EH (cell line): ENCODE measurements around the gene KIF7.
A peak's percentile ranks its signal among the peaks of the same experiment; 100 is the strongest.
"Not testable (repeated sequence)": the region's sequence is repeated elsewhere in the genome, so short reads cannot be mapped to it uniquely, and the experiment has no call there.

Source experiments
- DNase-seq: peaks from one replicate; pipeline ENCODE4 v3.0.0-alpha.2; 2015; ENCODE audit warnings: low read depth

KIF7 gene

GRCh38 chr15:89621547-89621946, 33.7 kb downstream of the KIF7 start:
- no peak for DNase-seq

- DNase-seq, result no peak
Measured at GRCh38 chr15:89616228-89616627, 39.0 kb downstream of the KIF7 start.

GRCh38 chr15:89615135-89615534, 40.1 kb downstream of the KIF7 start:
- DNase-seq, result no peak

GRCh38 chr15:89614164-89614563, 41.1 kb downstream of the KIF7 start:
- DNase-seq, result peak; percentile 15

GRCh38 chr15:89613031-89613430, 42.2 kb downstream of the KIF7 start:
- no peak for DNase-seq

- DNase-seq, result no peak
Measured at GRCh38 chr15:89611317-89611716, 44.0 kb downstream of the KIF7 start.

GRCh38 chr15:89599021-89599420, 56.2 kb downstream of the KIF7 start:
- no peak for DNase-seq

GRCh38 chr15:89593018-89593417, 62.2 kb downstream of the KIF7 start:
- DNase-seq, result no peak

- DNase-seq, result no peak
Measured at GRCh38 chr15:89591834-89592233, 63.4 kb downstream of the KIF7 start.

GRCh38 chr15:89587955-89588354, 67.3 kb downstream of the KIF7 start:
- DNase-seq, result peak; percentile 67

GRCh38 chr15:89586651-89587050, 68.6 kb downstream of the KIF7 start:
- no peak for DNase-seq

- DNase-seq, result not testable (repeated sequence)
Measured at GRCh38 chr15:89580747-89581146, 74.5 kb downstream of the KIF7 start.

GRCh38 chr15:89578146-89578545, 77.1 kb downstream of the KIF7 start:
- peak; percentile 13 for DNase-seq
